Loucy (cell line): ENCODE measurements around the gene FSIP1.

ENCODE experiments used
- H2AFZ ChIP-seq: fragments of 200-600 bp; sonication (generic); 2 replicates; pipeline ENCODE4 v1.6.0; 2016; ENCODE audit warnings: antibody characterized with exemption, mild to moderate bottlenecking, low read length, moderate library complexity
- H3F3A ChIP-seq: fragments of 200-600 bp; 2 replicates; pipeline ENCODE4 v1.6.0; 2016; ENCODE audit warnings: antibody characterized with exemption, low read depth, mild to moderate bottlenecking
- H3K27me3 ChIP-seq: fragments of 200-600 bp; sonication (generic); 2 replicates; pipeline ENCODE4 v1.6.1; 2014; ENCODE audit warnings: low read length, mild to moderate bottlenecking; ENCODE audit not compliant: insufficient read depth, poor library complexity, severe bottlenecking
- H3K36me3 ChIP-seq: fragments of 200-600 bp; sonication (generic); 2 replicates; pipeline ENCODE4 v1.6.1; 2016; ENCODE audit warnings: low read length; ENCODE audit not compliant: insufficient read depth
- H3K4me1 ChIP-seq: fragments of 200-600 bp; sonication (generic); 2 replicates; pipeline ENCODE4 v1.5.1; 2014; ENCODE audit warnings: low read length, mild to moderate bottlenecking; ENCODE audit not compliant: insufficient read depth, poor library complexity, severe bottlenecking
- H3K4me2 ChIP-seq: fragments of 200-600 bp; sonication (generic); 2 replicates; pipeline ENCODE4 v1.6.0; 2014; ENCODE audit warnings: antibody characterized with exemption, low read length, low read depth, mild to moderate bottlenecking; ENCODE audit not compliant: poor library complexity, severe bottlenecking
- H3K4me3 ChIP-seq: fragments of 200-600 bp; sonication (generic); 2 replicates; pipeline ENCODE4 v1.5.1; 2014; ENCODE audit warnings: low read length, mild to moderate bottlenecking, mixed read lengths; ENCODE audit not compliant: poor library complexity, severe bottlenecking
- H3K79me2 ChIP-seq: fragments of 200-600 bp; sonication (generic); 2 replicates; pipeline ENCODE4 v1.6.1; 2014; ENCODE audit warnings: low read length; ENCODE audit not compliant: insufficient read depth
- H3K9ac ChIP-seq: fragments of 200-600 bp; sonication (generic); 2 replicates; pipeline ENCODE4 v1.6.0; 2014; ENCODE audit warnings: mild to moderate bottlenecking, low read depth, low read length, moderate library complexity; ENCODE audit not compliant: poor library complexity, severe bottlenecking
- H3K9me2 ChIP-seq: fragments of 200-600 bp; sonication (generic); replicated peaks from 2 replicates; pipeline ENCODE4 v1.6.1; 2016; ENCODE audit warnings: low read depth, low read length, mixed read lengths
- H3K9me3 ChIP-seq: fragments of 200-600 bp; sonication (generic); 2 replicates; pipeline ENCODE4 v1.6.1; 2014; ENCODE audit warnings: mild to moderate bottlenecking, antibody characterized with exemption, low read length, low read depth; ENCODE audit not compliant: insufficient read depth
- H4K20me1 ChIP-seq: fragments of 200-600 bp; sonication (generic); 2 replicates; pipeline ENCODE4 v1.6.0; 2014; ENCODE audit warnings: antibody characterized with exemption, low read length, mild to moderate bottlenecking; ENCODE audit not compliant: insufficient read depth, poor library complexity, severe bottlenecking
- EZH2phosphoT487 ChIP-seq: fragments of 200-600 bp; IDR thresholded peaks from 2 replicates; pipeline ENCODE4 v1.6.1; 2018; ENCODE audit warnings: antibody characterized with exemption, mild to moderate bottlenecking, moderate library complexity, borderline replicate concordance
- TF ChIP-seq, protein P1 (sequence below): fragments of 200-600 bp; sonication (generic); conservative IDR thresholded peaks from 2 replicates; pipeline ENCODE4 v1.5.1; 2014; ENCODE audit warnings: mild to moderate bottlenecking, antibody characterized with exemption, low read length

The FSIP1 gene

DNA sequence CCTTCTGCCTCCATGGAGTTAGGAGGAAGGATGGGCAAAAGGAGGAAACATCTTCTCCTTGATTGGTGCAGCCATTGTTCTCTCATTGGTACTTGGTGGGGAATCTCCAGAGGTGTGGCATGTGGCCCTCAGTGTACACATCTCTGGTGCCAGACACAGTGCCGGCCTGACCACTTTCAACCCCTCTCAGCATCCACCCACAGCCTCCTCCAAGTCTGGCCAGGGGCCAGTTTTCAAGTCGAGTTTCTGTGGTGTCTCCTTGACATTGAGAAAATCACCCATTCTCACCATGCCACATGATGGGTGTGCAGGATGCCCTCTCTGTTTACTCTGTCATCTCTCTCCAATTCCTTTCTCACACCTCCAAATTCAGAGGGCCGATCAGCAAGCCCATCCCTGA, 12.8 kb upstream of the FSIP1 start:
- H3F3A ChIP-seq, result no peaks in the 10 kb centered on the region
- peaks cover 30% of the 10 kb centered on the region for H3K4me1 ChIP-seq
- no peaks in the 10 kb centered on the region for H4K20me1 ChIP-seq
- no peak overlapping the region for H2AFZ ChIP-seq
- H3K4me2 ChIP-seq, result no peak overlapping the region
- H3K36me3 ChIP-seq, result no peaks in the 10 kb centered on the region
- H3K9ac ChIP-seq, result no peak overlapping the region
- H3K4me3 ChIP-seq, result no peak overlapping the region
- H3K79me2 ChIP-seq, result no peaks in the 10 kb centered on the region
- no peaks in the 10 kb centered on the region for H3K9me2 ChIP-seq
- H3K9me3 ChIP-seq, result no peaks in the 10 kb centered on the region
- no peaks in the 10 kb centered on the region for H3K27me3 ChIP-seq
- TF ChIP-seq, protein P1, sequence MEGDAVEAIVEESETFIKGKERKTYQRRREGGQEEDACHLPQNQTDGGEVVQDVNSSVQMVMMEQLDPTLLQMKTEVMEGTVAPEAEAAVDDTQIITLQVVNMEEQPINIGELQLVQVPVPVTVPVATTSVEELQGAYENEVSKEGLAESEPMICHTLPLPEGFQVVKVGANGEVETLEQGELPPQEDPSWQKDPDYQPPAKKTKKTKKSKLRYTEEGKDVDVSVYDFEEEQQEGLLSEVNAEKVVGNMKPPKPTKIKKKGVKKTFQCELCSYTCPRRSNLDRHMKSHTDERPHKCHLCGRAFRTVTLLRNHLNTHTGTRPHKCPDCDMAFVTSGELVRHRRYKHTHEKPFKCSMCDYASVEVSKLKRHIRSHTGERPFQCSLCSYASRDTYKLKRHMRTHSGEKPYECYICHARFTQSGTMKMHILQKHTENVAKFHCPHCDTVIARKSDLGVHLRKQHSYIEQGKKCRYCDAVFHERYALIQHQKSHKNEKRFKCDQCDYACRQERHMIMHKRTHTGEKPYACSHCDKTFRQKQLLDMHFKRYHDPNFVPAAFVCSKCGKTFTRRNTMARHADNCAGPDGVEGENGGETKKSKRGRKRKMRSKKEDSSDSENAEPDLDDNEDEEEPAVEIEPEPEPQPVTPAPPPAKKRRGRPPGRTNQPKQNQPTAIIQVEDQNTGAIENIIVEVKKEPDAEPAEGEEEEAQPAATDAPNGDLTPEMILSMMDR, result no peak
- no peak for TF ChIP-seq EZH2phosphoT487

DNA sequence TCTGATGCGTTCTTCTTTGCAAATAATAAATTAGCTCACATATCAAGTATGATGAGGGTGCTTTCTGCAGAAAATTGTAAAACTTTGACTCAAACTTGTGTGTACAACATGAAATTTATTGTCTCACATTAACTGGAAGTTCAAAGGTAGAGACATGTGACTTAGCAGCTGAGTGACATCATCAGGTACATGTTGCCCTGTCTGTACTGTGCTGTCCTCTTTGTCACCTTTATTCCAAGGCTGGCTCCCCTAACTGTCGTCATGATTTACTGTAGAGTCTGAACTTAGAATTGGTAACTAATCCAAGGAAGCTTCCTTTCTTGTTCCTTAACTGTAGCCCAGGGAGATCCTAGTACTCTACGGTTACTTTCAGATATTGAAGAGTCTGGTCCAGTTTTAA, 12.3 kb upstream of the FSIP1 start:
- peaks cover 32% of the 10 kb centered on the region for H3K4me1 ChIP-seq
- no peak overlapping the region for H3K4me3 ChIP-seq
- no peaks in the 10 kb centered on the region for H3K79me2 ChIP-seq
- no peaks in the 10 kb centered on the region for H3F3A ChIP-seq
- H3K9me2 ChIP-seq, result no peaks in the 10 kb centered on the region
- no peak for TF ChIP-seq EZH2phosphoT487
- H3K36me3 ChIP-seq, result no peaks in the 10 kb centered on the region
- H2AFZ ChIP-seq, result no peak overlapping the region
- no peak overlapping the region for H3K4me2 ChIP-seq
- no peaks in the 10 kb centered on the region for H3K27me3 ChIP-seq
- no peaks in the 10 kb centered on the region for H4K20me1 ChIP-seq
- no peak overlapping the region for H3K9ac ChIP-seq
- no peaks in the 10 kb centered on the region for H3K9me3 ChIP-seq

DNA sequence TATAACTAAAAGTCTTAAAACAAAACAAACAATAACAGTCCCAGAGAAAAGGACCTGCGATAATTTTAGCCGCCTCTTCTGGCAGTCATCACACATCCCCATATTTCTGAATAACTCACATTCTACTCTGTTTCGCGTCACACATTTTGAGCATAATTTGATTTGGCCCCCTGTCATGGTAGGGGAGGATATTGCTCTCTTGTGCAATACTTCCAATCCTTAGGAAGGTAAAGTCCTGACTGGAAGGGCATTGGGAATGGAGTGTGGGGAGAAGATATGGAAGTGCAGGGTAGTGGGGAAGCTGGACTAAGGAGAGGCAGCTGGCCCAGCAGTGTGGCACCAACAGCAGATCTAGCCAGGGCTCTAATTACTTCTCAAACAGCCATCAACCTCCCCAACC, 11.3 kb upstream of the FSIP1 start:
- Histone ChIP-seq H3K27me3 (no peaks in the 10 kb centered on the region), H3K4me3 (no peak overlapping the region), H2AFZ (no peak overlapping the region), H3F3A (no peaks in the 10 kb centered on the region), H3K9me2 (no peaks in the 10 kb centered on the region), H4K20me1 (no peaks in the 10 kb centered on the region), H3K4me2 (no peak overlapping the region), H3K36me3 (no peaks in the 10 kb centered on the region), H3K79me2 (no peaks in the 10 kb centered on the region), H3K9ac (no peak overlapping the region), H3K4me1 (peaks cover 43% of the 10 kb centered on the region), H3K9me3 (no peaks in the 10 kb centered on the region)
- TF ChIP-seq EZH2phosphoT487, result no peak
- TF ChIP-seq, protein P1, result no peak

DNA sequence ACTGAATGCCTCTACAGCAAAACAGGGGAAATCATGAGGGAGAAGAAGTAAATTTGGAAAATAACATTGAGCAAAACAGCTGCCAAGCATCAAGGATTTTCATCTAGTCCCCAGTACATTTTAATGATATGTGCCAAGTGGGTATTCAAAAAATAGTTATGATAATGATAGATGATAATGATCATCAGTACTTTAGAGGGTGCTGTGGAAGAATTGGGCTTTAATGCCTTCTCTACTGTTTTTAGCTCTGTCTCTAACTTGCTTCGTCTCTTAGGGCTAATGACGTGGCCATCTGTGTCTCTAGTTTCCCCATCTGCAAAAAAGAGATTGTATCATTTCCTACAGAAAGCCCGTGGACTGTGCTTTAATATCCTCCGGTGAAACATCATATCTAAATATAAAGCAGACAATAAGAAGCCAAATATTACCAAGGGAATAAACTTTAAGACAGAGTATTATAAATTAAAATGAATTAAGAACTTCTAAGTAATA, 10.2 kb upstream of the FSIP1 start:
- Histone ChIP-seq H3K79me2 (no peaks in the 10 kb centered on the region), H3K36me3 (no peaks in the 10 kb centered on the region), H3F3A (no peaks in the 10 kb centered on the region), H3K4me3 (peak overlapping the region; percentile 19), H3K4me1 (peaks cover 53% of the 10 kb centered on the region), H3K27me3 (no peaks in the 10 kb centered on the region), H2AFZ (peak overlapping the region; percentile 14; the same call in 1 of the 2 replicates), H3K9ac (no peak overlapping the region), H3K9me3 (no peaks in the 10 kb centered on the region), H3K4me2 (peak overlapping the region; percentile 42), H3K9me2 (no peaks in the 10 kb centered on the region), H4K20me1 (no peaks in the 10 kb centered on the region)
- no peak for TF ChIP-seq EZH2phosphoT487
- TF ChIP-seq, protein P1, result no peak
